Esophagus (tissue), 2 donors: Measurements from ENCODE around the gene FAM43A. TPM values are rescaled to one million over a fixed set of nuclear protein-coding genes. Genes with fewer than 3 reads are reported as not detected.

Experiments
- H3K27ac ChIP-seq, 2 donors: one replicate each; pipeline ENCODE4 v1.5.1; 2013; ENCODE audit warnings: low read depth in 2 of 2, mild to moderate bottlenecking in 2 of 2, inconsistent platforms in 1 of 2, low read length in 1 of 2, moderate library complexity in 1 of 2
- H3K27me3 ChIP-seq, 2 donors: one replicate each; pipeline ENCODE4 v1.6.1; 2013; ENCODE audit warnings: low read length in 2 of 2, control low read depth in 1 of 2, mild to moderate bottlenecking in 1 of 2; ENCODE audit not compliant: insufficient read depth in 2 of 2, control insufficient read depth in 1 of 2
- H3K36me3 ChIP-seq, 2 donors: one replicate each; pipeline ENCODE4 v1.6.1; 2013; ENCODE audit warnings: low read length in 1 of 2; ENCODE audit not compliant: control insufficient read depth in 2 of 2, insufficient read depth in 2 of 2
- H3K4me1 ChIP-seq, 2 donors: one replicate each; pipeline ENCODE4 v1.6.1; 2013; ENCODE audit warnings: low read length in 1 of 2; ENCODE audit not compliant: control insufficient read depth in 2 of 2, insufficient read depth in 2 of 2
- H3K4me3 ChIP-seq, 2 donors: one replicate each; pipeline ENCODE4 v1.5.1; 2013; ENCODE audit warnings: low read length in 2 of 2, mild to moderate bottlenecking in 2 of 2, low read depth in 1 of 2, moderate library complexity in 1 of 2
- H3K9me3 ChIP-seq, 2 donors: one replicate each; pipeline ENCODE4 v1.6.1; 2013; ENCODE audit warnings: mild to moderate bottlenecking in 2 of 2, low read depth in 1 of 2, low read length in 1 of 2, moderate library complexity in 1 of 2; ENCODE audit not compliant: control insufficient read depth in 2 of 2, insufficient read depth in 1 of 2
- WGBS, 2 donors: extraction: QIAGEN DNeasy Blood & Tissue Kit; methylation state at CpG; one replicate each; pipeline ENCODE4 v1.1.7; 2013; 5-methylcytosine and 5-hydroxymethylcytosine counted together
- polyA plus RNA-seq, 2 donors: library from polyadenylated mRNA; stranded (reverse); fragments of 200-250 nt; gene quantifications; one replicate each; pipeline ENCODE4 v1.2.3, GENCODE V29; 2013
- donor health status: healthy with polysubstance abuse.
- donor health status: Bipolar disorder and iron deficiency.

FAM43A gene
- polyA plus RNA-seq, 2 donors, result 9.0 to 15.5 TPM

DNA sequence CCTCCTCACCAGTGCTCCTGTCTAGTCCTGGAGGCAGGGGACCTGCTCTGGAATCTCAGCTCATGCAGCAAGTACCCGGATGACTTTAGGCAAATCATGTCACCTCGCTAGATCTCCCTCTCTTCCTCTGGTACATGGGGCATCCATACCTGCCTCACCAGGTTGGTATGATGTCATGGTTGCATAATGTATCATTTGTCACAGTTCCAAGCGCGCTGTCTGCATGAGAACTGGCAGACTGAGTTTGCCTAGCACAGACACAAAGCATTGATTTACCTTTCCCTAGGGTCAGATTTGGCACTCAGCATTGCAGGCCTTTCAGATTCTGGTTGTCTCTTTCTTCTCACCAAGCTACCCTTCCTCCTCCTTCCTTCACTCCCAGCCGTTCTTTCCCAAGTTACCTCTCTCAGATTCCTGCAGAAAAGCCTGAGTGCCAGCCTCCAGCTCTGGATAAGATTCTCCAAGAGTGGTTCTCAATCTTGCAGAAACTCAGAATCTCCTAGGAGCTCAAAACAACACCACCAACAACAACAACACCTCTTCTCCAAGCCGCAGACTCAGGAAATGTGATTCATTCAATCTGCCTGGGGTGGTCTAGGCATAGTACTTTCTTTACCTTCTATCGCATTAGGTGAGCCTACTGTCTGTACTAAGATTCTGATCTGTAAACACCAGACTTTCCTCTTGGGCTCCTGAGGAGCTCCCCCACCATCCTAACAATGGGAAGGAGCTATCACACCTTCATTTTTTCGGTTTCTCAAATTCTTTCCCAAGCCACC is 29.5 kb downstream of the FAM43A start:
- Histone ChIP-seq H3K4me1 (peaks cover 0 to 2% of the 10 kb centered on the region in 2 donors), H3K36me3 (no peaks in the 10 kb centered on the region), H3K27ac (no peak overlapping the region), H3K27me3 (no peaks in the 10 kb centered on the region), H3K4me3 (no peak overlapping the region), H3K9me3 (no peaks in the 10 kb centered on the region)
- 60 to 70% methylated on average over 8 of the region's 8 CpGs for WGBS, 2 donors

DNA sequence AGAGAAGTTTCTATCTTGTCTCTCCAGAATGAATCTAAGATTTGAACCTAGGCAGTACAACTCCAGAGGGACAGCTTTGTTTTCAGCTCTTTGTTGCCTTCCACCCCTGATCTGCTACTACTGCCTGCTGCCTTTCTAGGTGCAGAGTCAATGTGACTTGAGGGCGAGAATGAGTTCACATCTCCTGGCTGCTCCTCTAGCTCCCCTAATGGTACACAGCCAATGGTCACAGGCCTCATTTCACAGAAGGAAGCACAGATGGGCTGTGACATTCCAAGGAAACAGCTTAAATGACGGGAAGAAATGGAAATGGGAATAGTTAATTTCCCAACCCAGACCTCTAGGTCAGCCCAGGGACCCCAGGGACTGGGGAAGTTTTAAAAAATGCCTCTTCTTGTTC is 32.4 kb downstream of the FAM43A start:
- Histone ChIP-seq H3K4me1 (no peaks in the 10 kb centered on the region), H3K4me3 (no peak overlapping the region), H3K27me3 (no peaks in the 10 kb centered on the region), H3K9me3 (no peaks in the 10 kb centered on the region), H3K27ac (no peak overlapping the region), H3K36me3 (no peaks in the 10 kb centered on the region)
- WGBS, 2 donors, result 85 to 90% methylated on average over 2 of the region's 2 CpGs

DNA sequence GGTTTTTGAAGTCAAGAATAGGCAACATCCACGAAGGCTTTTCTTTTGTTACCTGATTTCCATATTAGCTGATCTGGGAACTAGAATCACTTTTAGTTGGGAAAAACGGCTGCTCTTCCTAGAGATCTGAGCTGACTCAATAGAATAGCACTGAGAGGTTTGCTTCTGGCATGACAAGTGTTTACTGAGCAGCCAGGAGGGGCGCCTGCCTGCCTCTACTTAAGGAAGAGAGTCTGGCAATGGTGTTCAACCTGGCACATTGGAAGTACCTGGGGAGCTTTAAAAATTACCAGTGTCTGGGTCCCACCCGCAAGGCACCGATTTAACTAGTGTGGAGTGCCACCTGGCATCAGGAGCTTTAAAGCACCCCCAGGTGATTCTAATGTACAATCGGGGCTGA is 34.4 kb downstream of the FAM43A start:
- WGBS, 2 donors, result 77 to 80% methylated on average over 6 of the region's 6 CpGs
- no peak overlapping the region for H3K27ac ChIP-seq
- H3K9me3 ChIP-seq, result no peaks in the 10 kb centered on the region
- H3K4me3 ChIP-seq, result no peak overlapping the region
- no peaks in the 10 kb centered on the region for H3K36me3 ChIP-seq
- no peaks in the 10 kb centered on the region for H3K4me1 ChIP-seq
- no peaks in the 10 kb centered on the region for H3K27me3 ChIP-seq

DNA sequence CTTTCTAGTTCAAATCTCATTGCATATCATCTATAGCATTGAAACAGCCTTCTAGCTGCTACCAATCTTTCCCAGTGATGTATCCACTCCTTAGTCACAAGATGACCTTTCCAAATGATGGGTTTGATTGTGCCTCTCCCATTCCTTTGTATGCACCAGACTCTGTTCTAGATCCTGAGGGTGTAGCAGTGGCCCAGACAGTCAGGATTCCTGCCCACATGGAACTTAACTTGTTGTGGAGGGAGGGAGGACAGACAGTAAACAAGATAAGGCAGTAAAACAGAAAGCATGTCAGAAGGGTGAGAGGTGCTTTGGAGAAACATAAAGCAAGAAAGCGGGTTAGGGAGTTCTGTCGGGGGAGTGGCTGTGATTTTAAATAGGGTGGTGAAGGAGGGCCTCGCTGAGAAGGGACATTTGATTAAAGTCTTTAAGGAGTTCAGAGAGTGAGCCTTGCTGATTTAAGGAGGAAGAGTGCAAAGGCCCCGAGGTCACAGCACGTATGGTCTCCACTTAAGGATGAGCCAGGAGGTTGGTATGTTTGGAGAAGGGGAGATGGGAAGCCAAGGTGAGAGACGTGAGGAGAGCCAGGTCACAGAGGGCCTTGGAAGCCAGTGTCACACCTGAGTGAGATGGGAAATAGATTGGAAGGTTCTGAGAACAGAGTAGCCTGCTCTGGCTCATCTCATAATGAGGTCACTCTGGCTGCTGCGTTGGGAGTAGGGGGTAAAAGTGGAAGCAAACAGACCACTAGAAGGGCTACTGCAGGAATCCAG is 38.3 kb downstream of the FAM43A start:
- H3K36me3 ChIP-seq, result no peaks in the 10 kb centered on the region
- 61 to 70% methylated on average over 7 of the region's 7 CpGs for WGBS, 2 donors
- no peaks in the 10 kb centered on the region for H3K4me1 ChIP-seq
- H3K27me3 ChIP-seq, result no peaks in the 10 kb centered on the region
- no peak overlapping the region for H3K27ac ChIP-seq
- H3K9me3 ChIP-seq, result no peaks in the 10 kb centered on the region
- H3K4me3 ChIP-seq, result no peak overlapping the region

DNA sequence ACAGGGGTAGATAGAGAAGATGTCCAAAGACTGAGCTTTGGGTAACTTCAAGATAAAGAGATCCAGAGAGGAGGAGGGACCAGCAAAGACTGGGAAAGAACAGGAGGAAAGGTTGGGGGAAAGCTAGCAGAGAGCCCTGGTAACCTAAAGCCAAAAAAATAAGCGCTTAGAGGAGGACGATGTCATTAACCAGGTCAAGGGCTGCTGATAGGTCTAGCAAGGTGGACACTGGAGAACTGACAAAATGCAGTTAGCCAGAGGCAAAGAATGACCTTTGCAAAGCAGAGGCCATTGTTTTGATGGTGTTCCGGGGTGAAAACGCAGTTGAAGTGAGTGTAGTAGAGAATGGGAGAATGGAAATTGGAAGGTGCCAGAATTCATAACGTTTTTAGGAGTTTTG is 39.7 kb downstream of the FAM43A start:
- 67 to 77% methylated on average over 5 of the region's 5 CpGs for whole genome bisulfite sequencing, 2 donors
- no peaks in the 10 kb centered on the region for H3K9me3 ChIP-seq
- H3K4me3 ChIP-seq, result no peak overlapping the region
- no peaks in the 10 kb centered on the region for H3K4me1 ChIP-seq
- H3K27me3 ChIP-seq, result no peaks in the 10 kb centered on the region
- H3K27ac ChIP-seq, result no peak overlapping the region
- no peaks in the 10 kb centered on the region for H3K36me3 ChIP-seq

DNA sequence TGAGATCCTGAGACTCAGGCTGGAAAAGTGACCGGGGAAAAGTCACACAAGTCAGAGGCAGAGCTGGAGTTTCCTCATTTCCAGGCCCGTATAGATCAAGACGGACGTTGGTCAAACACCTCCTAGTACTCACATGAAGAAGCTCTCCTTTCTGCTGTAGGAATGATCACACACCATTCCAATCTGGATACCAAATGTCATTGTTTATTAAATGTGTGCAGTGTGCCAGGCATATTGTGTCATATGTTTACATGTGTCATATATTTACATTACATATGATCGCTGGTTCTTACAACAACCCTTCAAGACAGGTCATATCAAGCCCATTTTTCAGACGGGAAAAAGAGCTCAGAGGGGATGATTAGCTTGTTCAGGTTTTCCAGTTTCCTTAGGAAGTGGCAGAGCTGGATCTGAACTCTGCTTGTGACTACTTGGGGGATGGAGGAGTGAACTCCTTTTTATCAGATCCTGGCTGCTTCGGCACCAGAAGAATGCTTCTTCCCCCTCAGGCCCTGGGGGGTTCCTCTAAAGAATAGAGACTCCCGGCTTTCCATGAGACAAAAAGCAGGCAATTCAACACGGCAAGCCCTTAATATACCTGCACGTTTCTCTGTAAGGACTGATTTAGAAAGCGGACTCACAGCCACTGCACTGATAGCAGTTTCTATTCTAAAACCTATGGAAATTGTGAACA is 41.9 kb downstream of the FAM43A start:
- H3K27me3 ChIP-seq, result no peaks in the 10 kb centered on the region
- H3K4me1 ChIP-seq, result no peaks in the 10 kb centered on the region
- 65 to 68% methylated on average over 11 of the region's 11 CpGs for WGBS, 2 donors

DNA sequence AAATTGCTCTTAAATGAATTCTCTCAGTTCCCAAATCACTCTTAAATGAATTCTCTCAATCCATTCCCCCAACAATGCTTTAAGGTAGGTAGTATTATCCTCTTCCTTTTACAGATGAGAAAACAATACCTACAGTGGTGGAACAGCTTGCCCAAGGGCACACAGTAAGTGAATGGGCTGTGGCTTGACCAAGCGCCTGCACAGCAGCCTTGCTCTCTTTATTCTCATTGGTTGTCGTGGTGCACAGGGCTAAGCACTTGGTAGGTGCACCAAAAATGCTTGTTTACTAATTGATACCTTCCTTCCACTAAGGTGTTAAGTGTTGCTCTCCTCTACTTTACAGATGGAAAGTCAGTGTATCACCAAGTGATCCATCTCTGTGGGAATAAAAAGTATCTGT is 43.3 kb downstream of the FAM43A start:
- WGBS, 2 donors, result 92 to 98% methylated on average over 2 of the region's 2 CpGs
- H3K4me3 ChIP-seq, result no peak overlapping the region
- no peaks in the 10 kb centered on the region for H3K4me1 ChIP-seq
- H3K27me3 ChIP-seq, result no peaks in the 10 kb centered on the region
- no peaks in the 10 kb centered on the region for H3K9me3 ChIP-seq
- no peak overlapping the region for H3K27ac ChIP-seq
- H3K36me3 ChIP-seq, result no peaks in the 10 kb centered on the region

More for the DNA sequence above, 41.9 kb downstream of the FAM43A start:
- Histone ChIP-seq H3K27ac (no peak overlapping the region), H3K36me3 (no peaks in the 10 kb centered on the region), H3K9me3 (no peaks in the 10 kb centered on the region), H3K4me3 (no peak overlapping the region)

DNA sequence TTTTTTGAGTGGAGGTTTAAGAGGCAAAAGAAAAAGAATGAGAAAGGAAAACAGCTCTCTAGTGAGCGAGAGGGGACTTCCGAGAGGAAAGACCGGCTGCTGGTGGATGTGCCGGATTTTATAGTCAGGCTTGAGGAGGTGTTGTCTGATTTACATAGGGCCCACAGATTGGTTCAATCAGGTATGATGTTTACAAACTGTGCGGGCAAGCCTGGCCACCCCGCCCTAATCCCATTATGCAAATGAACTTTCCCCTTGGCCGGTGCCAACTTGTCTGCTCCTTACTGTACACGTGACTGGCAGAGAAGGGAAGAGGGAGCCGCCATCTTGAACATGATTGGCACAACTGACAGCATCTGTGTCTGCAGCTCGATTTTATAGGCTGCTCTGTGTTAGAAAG is 44.7 kb downstream of the FAM43A start:
- Histone ChIP-seq H3K27ac (no peak overlapping the region), H3K9me3 (no peaks in the 10 kb centered on the region), H3K4me3 (no peak overlapping the region), H3K27me3 (no peaks in the 10 kb centered on the region), H3K4me1 (no peaks in the 10 kb centered on the region), H3K36me3 (no peaks in the 10 kb centered on the region)
- WGBS, 2 donors, result 33 to 45% methylated on average over 10 of the region's 10 CpGs

DNA sequence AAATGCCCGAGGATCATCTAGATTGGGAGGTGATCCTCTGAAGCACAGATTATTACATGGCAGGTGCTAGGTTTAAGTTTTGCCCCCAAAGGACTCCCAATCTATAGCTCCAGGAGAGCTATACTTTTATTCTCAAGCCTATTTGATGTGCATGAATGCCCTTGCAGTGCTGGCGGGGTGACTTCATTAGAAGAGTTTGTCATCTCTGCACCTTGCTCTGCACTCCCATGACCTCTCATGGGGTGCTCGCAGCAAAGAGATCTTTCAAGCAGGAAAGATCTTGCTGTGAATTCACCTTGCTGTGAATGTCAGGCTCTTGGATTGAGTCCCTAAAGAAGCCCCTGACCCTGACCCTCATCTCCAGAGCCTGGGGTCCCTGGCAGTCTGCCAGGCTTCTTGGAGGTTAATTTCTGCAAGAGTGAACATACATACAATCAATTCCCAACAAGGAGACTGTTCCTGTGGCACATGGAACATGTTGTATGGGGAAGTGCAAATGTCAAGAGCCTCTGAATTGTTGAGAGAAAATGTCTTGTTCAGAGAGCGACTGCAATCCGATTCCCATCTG is 45.9 kb downstream of the FAM43A start:
- no peaks in the 10 kb centered on the region for H3K9me3 ChIP-seq
- WGBS, 2 donors, result 81 to 93% methylated on average over 5 of the region's 5 CpGs
- no peak overlapping the region for H3K27ac ChIP-seq
- H3K4me3 ChIP-seq, result no peak overlapping the region
- H3K4me1 ChIP-seq, result no peaks in the 10 kb centered on the region
- H3K27me3 ChIP-seq, result no peaks in the 10 kb centered on the region
- no peaks in the 10 kb centered on the region for H3K36me3 ChIP-seq
